GM18867 (cell line): ENCODE measurements around the gene MCEE.
"Not testable (repeated sequence)": the region's sequence is repeated elsewhere in the genome, so short reads cannot be mapped to it uniquely, and the experiment has no call there.

Experiments used
- ATAC-seq: cut with Tn5 transposase; IDR thresholded peaks from one replicate; pipeline ENCODE4 v1.9.1; 2021; ENCODE audit warnings: mild to moderate bottlenecking, moderate library complexity; ENCODE audit not compliant: unreplicated experiment

MCEE gene

DNA sequence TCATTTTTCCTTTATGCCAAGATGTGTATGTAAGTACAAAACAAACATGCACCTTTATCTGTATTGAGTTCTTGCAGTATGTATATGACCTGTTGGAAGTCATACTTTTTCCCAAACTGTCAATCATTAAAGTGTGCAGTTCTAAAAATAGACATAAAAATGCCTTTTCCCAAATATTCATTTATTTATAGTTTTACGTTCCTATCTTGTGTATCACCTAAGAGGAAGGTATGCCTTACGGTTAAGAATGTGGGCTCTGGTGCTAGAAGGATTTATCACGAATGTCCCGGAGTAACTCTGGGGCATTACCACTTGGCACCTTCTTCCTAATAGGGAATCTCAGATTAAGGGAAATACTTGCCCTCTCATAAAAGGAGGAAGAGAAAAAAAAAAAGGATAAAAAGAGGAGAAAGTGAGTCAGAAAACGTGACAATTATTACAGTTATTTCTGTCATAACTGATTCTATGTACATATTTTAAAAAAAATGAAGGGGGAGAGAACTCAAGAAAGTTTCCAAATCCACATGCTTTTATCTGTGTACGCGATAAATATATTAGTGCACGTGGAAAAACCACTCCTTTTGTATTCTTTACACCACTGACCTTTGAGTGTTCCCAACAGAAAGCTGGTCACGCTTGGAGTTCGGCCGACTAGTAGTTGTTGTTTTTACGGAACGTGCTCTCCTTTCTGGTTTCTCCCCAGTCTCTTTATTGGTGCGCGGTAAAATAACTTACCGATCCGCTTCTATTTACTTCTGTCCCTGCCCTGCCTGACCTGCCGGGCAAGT, 721 bp downstream of the MCEE start:
- peak; percentile 4 for ATAC-seq

DNA sequence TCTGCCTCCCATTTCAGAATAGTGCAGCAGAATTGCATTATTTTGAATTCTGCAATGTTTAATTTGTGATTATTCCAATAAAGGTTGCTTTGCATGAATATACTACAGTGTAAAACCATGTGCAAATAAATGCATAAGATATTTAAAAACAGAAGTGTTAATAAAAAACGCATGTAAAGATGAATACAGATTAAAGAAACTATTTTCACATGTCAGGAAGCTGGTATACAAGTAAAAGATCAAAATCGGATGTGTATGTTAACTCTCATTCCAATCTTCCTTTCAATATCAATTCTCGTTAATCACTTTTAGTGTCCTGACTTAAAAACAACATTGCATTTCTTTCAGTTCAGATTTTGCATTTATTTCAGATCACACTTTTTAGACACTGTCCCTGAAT, 3.1 kb downstream of the MCEE start:
- ATAC-seq: no peak

DNA sequence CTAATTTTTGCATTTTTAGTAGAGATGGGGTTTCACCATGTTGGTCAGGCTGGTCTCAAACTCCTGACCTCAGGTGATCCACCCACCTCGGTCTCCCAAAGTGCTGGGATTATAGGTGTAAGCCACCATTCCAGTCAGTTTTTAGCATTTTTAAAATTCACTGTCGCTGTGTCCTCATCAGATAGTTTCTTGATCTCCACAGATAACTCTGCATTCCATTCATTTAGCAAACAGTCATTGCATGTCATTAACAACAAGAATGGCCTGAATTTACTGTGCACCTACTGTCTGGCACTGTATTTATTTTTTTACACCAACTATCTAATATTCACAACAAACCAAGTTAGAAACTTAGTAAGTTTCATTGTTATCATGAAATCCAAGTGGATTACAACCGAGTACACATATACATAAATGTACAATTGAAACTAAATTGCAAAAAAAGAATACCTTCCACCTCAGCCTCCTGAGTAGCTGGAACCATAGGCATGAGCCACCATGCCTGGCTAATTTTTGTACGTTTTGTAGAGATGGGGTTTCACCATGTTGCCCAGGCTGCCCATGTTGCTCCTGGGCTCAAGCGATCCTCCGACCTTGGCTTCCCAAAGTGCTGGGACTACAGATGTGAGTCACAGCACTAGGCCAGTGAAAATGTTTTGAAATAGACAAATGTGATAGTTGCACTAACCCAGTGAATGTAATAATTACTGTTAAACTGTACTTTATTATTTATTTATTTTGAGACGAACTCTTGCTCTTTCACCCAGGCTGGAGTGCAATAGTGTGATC, 4.3 kb downstream of the MCEE start:
- ATAC-seq: no peak

DNA sequence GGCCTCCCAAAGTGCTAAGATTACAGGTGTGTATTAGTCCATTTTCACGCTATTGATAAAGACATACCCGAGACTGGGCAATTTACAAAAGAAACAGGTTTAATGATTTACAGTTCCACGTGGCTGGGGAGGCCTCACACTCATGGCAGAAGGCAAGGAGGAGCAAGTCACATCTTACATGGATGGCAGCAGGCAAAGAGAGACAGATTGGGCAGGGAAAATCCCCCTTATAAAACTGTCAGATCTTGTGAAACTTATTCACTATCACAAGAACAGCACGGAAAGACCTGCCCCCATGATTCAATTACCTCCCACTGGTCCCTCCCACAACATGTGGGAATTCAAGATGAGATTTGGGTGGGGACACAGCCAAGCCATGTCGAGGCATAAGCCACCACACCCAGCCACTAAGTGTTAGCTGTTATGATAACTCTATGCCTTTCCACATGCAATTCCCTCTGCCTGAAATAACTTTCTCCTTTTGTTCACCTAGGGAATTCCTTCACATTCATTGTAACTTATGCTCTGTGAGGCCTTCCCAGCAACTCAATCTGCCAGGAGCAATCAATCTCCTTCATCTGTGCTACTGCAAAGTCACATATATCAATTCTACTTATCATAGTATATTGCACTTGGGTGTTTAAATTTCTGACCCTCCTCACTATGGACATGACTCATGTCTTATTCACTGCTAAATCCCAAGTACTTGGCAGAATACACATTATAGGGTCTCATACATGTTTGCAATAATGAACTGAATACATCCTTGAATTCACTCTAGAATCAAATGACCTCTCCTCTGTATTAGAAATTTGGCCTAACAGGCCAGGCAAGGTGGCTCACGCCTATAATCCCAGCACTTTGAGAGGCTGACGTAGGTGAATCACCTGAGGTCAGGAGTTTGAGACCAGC, 7.4 kb downstream of the MCEE start:
- no peak for ATAC-seq

DNA sequence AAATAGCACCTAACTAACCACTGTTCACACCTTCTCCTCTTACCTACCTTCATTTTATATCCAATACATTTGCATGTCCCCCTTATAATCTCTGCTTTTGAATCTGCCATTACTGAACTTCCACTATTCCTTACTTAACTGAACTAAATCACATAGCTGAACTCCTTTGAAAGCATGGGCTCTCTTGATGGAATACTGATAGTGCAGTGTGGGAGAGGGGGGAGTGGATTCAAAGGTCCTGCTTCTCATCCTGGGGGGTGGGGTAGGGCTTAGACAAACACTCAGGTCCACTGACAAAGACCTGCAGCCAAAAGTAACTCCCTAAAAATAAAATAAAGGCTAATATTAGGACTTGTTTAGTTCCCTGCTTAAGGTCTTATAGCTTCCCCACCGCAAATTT, 8.6 kb downstream of the MCEE start:
- ATAC-seq: no peak

DNA sequence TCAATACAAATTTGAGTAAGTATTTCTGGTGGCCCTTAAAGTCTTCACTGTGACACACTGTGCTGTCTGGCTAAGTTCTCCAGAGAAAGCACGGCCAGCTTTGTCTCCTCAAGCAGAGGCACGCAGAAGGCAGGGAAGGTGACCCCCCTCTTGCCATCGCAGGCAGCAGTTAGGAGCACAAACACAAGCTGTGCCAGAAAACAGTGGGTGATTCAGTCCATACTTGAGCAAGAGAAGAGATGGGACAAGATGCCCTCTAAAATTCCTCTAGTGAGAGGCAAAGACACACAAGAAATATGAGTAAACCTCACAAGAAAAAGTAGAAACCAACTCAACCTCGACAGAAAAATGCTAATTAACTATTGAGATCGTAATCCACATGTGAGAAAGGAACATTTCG, 9.8 kb downstream of the MCEE start:
- no peak for ATAC-seq

DNA sequence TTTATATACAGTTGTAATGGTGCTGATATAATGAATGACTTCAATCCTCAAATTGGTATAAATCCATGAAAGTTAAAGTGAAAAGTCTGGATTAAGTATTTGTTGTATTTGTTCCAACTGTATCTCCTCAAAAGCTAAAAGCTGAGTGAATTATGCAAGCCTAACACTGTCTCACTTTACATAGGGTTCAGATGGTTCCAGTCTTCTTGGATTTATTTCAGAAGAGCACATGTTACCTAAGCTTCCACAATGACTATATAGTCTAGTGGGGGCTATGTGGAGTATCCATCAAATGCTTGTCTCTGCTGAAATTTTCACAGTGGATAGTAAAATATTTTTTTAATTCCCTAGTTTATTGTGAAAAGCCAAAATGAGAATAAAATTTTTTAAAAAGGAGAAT, 13.0 kb downstream of the MCEE start:
- ATAC-seq: no peak

DNA sequence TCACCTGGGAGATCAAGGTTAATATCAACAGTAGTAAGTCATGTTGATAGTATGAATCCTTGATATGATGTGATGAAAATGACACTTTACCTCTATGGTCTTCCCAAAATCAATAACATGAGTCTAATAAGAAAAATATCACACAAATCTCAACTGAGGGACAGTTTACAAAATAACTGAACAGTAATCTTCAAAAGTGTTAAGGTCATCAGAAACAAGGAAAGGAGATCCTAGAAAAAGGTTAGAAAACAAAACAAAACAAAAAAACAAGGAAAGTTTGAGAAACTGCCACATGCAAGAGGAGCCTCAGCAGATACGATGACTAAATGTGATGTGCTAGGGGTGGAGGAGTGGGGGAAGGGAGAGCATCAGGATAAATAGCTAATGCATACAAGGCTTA, 16.2 kb downstream of the MCEE start:
- ATAC-seq: no peak

DNA sequence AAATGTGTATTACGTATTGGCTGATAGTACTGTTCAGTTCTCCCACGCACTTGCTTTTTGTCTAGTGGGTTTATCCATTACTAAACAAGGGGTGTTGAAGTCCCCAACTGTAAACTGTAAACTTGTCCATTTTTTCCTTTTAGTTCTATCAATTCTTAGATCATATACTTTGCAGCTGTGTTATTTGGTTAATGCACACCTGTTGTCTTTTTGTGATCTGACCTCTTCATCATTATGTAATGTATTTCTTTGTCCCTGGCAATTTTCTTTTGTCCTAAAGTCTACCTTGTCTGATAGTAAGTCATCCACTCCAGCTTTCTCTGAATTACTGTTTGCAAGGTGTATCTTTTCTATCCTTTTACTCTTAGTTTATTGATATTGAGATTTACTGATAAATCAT, 21.9 kb downstream of the MCEE start:
- ATAC-seq: no peak

DNA sequence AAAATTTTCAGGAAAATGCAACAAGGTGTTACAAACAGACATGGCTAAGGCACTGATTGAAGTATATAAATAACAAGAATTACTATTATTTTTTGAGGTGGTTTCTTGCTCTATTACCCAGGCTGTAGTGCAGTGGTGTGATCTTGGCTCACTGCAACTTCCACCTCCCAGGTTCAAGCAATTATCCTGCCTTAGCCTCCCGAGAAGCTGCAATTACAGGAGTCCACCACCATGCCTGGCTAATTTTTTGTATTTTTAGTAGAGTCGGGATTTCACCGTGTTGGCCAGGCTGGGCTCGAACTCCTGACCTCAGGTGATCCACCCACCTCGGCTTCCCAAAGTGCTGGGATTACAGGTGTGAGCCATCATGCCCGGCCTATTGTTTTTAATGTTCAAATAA, 23.6 kb downstream of the MCEE start:
- not testable (repeated sequence) for ATAC-seq

DNA sequence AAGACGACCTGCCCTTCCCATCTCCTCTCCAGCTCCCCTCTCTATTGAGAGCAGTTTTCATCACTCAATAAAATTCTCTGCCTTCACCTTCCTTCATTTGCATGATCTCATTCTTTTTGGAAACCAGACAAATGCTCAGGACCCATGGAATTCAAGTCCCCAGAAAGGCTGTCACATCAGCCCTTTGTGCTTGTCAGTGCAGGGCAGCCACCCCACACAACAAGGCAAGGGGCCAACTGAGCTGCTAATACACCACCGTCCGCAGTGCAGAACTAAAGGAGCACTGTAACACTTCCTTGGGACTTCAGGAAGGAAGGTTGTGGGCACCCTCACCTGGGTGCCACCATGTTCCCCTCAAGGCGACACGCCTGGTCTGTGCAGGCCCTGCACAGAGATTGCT, 26.2 kb downstream of the MCEE start:
- ATAC-seq: no peak

DNA sequence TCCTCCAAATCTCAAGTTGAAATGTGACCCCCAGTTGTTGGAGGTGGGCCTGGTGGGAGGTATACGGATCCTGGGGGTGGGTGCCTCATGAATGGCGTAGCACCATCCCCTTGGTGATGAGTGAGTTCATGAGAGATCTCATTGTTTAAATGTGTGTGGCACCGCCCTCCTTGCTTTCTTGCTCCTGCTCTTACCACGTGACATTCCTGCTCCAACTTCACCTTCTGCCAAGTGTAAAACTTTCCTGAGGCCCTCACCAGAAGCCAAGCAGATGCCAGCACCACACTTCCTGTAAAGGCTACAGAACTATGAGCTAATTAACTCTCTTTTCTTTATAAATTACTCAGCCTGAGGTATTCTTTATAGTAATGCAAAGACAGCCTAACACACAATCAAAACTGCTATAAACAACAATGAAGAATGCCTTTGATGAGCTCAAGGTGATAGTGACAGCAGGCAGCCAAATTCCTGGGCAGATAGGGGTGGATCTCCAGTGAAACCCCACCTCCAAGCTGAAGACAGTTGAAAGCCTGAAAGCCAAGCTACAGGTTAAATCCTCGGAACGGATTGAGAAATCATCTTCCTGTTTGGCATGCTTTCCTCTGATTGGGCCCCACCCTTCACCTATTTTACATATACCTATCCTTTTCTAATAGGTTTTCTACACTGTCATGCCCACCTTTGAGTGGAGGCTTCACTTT, 26.9 kb downstream of the MCEE start:
- no peak for ATAC-seq

DNA sequence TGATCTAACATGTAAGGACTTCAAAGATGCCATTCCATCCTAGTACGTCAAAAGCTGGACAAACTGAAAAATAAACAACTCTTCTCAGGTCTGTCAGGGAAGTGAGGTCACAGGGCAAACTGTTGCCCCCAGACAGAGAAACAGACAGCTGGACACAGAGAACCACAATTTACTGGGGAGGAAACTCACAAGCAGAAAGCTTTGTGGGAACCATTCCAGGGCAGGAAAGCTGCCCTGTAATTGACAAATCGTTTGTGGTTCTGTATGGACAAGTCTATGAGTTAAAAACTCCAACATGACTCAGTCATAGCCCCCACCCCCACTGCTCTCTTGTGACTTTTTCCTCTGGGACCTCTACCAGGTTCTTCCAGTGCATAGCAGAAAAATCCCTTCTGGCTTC, 28.4 kb downstream of the MCEE start:
- no peak for ATAC-seq

DNA sequence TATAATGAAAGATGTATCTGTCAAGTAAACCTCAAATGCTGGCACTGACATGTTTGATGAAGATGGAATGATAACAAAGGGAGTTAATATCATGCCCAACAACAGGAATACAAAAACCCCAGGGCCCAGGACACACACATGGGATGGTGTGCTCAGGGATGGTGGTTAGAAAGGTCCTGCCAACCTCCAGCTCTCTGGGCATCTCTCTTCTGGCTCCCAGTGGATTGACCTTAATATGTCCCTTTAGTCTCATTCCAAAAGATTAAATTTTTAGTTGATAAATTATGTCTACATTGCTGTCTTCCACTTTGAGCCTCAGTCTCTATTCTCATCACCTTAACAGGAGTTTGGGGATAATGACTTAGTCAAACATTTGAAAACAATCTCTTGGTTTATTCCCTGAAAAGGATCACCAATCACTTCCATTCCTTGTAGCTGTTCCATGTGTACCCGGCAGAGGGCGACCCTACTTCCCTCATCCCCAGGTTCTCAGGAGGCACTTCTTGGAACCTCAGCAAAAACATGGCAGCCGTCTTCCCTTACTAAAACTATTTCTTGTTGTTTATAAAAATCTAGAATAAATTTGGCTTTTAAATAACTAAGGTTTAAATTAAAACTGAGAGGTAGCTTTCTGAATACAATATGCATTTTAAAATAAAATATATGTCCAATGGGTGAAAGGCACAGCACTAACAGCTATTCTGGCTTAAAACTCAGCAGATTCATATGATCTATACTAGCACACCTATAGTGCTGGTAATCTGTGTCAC, 29.6 kb downstream of the MCEE start:
- ATAC-seq: no peak

DNA sequence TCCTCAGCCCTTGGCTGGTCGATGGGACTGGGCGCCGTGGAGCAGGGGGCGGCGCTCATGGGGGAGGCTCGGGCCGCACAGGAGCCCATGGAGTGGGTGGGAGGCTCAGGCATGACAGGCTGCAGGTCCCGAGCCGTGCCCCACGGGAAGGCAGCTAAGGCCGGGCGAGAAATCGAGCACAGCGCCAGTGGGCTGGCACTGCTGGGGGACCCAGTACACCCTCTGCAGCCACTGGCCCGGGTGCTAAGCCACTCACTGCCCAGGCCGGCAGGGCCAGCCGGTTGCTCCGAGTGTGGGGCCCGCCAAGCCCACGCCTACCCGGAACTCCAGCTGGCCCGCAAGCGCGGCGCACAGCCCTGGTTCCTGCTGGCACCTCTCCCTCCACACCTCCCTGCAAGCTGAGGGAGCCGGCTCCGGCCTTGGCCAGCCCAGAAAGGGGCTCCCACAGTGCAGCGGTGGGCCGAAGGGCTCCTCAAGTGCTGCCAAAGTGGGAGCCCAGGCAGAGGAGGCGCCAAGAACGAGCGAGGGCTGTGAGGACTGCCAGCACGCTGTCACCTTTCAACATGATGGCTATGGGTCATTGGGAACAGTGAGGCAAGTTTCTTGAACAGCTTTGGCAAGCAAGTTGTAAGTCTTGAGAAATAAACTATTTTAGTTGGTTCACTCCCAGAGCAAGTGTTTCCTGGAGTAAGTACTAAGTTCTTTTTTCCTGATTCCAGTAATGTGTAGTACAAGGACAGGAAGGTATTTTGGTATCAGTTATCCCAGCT, 37.4 kb downstream of the MCEE start:
- ATAC-seq: not testable (repeated sequence)

DNA sequence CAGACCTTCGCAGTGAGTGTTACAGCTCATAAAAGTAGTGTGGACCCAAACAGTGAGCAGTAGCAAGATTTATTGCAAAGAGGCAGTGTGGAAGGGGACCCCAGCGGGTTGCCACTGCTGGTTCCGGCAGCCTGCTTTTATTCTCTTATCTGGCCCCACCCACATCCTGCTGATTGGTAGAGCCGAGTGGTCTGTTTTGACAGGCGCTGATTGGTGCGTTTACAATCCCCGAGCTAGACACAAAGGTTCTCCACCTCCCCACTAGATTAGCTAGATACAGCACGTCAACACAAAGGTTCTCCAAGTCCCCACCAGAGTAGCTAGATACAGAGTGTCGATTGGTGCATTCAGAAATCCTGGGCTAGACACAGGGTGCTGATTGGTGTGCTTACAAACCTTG, 38.2 kb downstream of the MCEE start:
- ATAC-seq: not testable (repeated sequence)

DNA sequence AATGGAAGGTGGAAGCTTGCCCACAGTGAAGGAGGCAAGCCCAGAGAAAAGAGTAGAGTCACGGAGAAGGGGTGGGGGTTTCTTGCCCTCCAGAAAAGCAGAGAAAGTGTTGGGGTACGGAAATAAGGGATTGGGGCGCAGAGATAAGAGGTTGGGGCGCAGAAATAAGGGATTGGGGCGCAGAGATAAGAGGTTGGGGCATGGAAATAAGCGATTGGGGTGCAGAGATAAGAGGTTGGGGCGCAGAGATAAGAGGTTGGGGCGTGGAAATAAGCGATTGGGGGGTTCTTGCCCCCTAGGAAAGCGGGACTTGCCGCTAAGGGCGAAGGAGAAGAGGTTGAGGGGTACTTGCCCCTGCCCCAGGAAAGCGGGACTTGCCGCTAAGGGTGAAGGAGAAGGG, 40.6 kb downstream of the MCEE start:
- ATAC-seq: not testable (repeated sequence)

DNA sequence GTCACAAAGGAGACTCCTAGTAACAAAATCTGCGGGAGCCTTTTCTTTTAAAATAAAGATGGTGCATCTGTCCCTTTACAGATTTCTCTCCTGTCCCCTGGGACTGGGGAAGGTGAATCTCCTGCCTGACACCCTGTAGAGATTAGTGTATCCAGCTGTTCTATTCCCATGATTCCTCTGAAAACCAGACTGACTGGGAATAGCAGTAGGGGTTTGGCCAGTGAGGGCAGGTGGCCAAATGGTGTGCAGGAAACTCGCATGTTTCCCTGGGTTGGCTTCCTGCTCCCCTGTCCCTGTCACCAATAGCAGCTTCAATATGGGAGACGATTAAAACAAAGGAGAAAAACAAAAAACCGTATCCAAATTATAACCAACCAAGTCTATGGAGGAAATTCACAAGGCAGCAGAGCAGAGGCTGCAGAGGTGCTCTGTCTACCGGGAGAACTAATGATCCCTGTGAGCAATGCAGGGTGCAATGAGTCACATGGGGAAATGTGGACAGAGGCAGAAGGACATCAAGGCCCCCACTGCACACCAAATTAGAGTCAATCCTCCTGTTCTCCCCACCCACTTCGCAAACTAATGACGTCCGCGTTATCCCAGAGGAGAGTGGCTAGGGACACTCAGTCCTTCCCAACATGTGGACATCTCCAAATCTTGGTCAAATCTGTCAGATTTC, 44.6 kb downstream of the MCEE start:
- ATAC-seq: not testable (repeated sequence)
